Kidney epithelial cell (primary cell): ENCODE results near the gene SPATA24. TPM values are rescaled to one million over a fixed set of nuclear protein-coding genes. Genes with fewer than 3 reads are reported as not detected.

ENCODE experiments used
- DNase-seq: peaks from one replicate; pipeline ENCODE4 v3.0.0-alpha.2; 2010; ENCODE audit warnings: low read depth
- H3K27me3 ChIP-seq: 2 replicates; pipeline ENCODE4 v1.6.0; 2011; ENCODE audit warnings: low read length; ENCODE audit not compliant: control insufficient read depth, insufficient read depth
- H3K36me3 ChIP-seq: 2 replicates; pipeline ENCODE4 v1.5.1; 2011; ENCODE audit warnings: low read length; ENCODE audit not compliant: control insufficient read depth, insufficient read depth
- H3K4me3 ChIP-seq: 2 replicates; pipeline ENCODE4 v1.5.1; 2011; ENCODE audit warnings: low read depth, mild to moderate bottlenecking, control low read depth, low read length
- total RNA-seq: library from RNA; depleted of rRNA; stranded (reverse); fragments of >200 nt; gene quantifications from 2 replicates; pipeline ENCODE4 v1.2.3, GENCODE V29; 2015
- TF ChIP-seq, protein P1 (sequence below): IDR thresholded peaks from 2 replicates; pipeline ENCODE4 v1.5.1; 2011; ENCODE audit warnings: mild to moderate bottlenecking, moderate library complexity, low read length, control low read depth, inconsistent platforms; ENCODE audit not compliant: insufficient read depth, poor library complexity, severe bottlenecking

The SPATA24 gene
- total RNA-seq, 1 donor from 2014 or later, result 7.7 TPM

DNA sequence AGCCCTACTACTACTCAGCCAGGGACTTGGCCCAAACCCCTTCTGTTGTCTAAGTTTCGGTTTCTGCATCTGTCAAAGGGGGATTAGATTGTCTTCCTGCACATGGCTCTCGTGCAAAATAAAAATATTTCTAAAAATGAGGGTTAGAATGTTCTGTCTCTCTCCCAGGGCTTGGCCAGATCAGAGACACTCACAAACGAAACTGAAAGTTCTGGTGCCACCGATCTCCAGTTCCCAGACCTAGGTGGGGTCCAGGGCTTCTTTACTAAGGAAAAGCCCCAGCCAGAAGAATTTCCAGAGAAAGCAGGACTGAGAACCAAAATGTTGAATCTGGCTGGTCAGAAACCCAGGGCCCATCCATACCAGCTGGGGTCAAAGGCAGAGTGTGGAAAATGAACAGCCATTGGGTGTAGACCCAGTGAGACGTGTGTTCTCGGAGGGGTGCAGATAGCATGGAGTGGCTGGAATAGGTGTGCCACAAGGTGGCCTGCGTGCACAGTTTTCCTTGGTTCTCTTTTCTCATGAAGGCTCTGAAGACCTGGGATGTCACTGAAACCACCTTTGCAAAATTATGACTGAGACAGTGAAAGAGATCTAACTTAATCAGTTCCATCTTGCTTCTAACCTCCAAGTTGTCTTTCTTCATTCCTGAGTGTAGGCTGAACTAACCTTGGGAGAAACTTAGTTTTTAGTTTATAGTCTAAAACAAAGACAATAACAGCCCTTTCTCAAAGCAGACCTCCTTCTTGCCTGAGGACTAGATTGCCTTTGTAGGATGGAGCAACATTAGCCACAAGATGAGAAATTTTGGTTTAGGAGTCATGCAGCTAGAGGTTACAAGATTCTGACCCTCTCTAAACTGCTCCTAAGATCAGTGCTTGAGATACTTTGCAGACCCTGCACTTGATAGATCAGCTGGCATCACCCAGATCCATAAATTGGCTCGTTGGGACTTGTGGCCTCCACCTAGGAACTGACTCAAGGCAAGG, 18.5 kb downstream of the SPATA24 start:
- Histone ChIP-seq H3K4me3 (no peak overlapping the region), H3K27me3 (no peaks in the 10 kb centered on the region), H3K36me3 (no peaks in the 10 kb centered on the region)
- TF ChIP-seq, protein P1, sequence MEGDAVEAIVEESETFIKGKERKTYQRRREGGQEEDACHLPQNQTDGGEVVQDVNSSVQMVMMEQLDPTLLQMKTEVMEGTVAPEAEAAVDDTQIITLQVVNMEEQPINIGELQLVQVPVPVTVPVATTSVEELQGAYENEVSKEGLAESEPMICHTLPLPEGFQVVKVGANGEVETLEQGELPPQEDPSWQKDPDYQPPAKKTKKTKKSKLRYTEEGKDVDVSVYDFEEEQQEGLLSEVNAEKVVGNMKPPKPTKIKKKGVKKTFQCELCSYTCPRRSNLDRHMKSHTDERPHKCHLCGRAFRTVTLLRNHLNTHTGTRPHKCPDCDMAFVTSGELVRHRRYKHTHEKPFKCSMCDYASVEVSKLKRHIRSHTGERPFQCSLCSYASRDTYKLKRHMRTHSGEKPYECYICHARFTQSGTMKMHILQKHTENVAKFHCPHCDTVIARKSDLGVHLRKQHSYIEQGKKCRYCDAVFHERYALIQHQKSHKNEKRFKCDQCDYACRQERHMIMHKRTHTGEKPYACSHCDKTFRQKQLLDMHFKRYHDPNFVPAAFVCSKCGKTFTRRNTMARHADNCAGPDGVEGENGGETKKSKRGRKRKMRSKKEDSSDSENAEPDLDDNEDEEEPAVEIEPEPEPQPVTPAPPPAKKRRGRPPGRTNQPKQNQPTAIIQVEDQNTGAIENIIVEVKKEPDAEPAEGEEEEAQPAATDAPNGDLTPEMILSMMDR, result no peak
- no peak for DNase-seq

DNA sequence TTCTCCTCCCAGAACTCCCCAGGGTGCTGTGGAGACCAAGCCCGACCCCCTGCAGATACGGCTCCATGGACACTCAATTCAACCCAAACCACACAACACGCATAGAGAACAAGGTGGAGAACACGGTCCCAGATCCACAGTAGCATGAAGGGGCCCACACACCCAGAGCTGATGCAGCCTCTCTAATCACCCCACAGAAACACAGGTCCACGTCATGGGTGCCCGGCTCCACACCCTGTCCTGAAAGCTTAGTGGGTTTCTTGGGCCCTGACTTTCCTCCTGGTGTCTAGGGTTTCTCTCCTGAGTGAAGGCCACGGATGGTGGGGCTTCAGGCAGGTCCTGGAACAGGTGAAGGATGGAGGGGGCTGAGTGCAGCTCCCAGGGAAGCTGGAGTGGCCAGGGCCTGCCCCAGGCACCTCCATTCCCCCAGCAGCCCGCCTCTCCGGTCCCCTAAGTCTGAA, 19.3 kb downstream of the SPATA24 start:
- H3K36me3 ChIP-seq, result no peaks in the 10 kb centered on the region
- H3K4me3 ChIP-seq, result no peak overlapping the region
- H3K27me3 ChIP-seq, result no peaks in the 10 kb centered on the region
- TF ChIP-seq, protein P1, result no peak
- DNase-seq, result no peak

DNA sequence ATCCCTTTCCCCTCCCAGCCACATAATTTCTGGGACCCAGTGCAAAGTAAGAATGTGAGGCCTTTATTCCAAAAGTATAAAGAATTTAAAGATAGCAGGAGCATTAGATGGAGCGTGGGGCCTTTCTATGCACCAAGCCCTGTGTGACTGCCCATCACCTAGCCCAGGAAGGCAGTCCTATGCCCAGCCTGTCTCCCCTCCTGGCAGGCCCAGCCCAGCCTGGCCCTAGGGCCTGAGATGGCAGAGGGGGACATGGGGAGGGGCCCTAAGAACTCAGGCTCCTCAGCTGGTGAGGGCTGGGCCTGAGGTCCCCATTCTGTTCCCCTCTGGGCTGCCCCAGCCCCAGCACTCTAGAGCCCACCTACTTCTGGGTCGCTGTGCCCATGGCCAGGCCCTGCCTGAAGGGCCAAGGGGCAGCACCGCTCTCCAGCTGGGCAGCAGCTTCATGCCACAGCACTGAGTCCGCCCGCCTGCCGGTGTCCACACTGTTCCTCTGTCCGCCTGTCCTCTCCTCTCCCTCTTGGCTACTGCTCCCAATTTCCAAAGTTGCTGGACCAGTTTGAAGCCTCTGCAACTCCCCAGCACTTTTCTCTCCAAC, 19.8 kb downstream of the SPATA24 start:
- TF ChIP-seq, protein P1, result no peak
- DNase-seq, result no peak
- Histone ChIP-seq H3K36me3 (no peaks in the 10 kb centered on the region), H3K27me3 (no peaks in the 10 kb centered on the region), H3K4me3 (no peak overlapping the region)

DNA sequence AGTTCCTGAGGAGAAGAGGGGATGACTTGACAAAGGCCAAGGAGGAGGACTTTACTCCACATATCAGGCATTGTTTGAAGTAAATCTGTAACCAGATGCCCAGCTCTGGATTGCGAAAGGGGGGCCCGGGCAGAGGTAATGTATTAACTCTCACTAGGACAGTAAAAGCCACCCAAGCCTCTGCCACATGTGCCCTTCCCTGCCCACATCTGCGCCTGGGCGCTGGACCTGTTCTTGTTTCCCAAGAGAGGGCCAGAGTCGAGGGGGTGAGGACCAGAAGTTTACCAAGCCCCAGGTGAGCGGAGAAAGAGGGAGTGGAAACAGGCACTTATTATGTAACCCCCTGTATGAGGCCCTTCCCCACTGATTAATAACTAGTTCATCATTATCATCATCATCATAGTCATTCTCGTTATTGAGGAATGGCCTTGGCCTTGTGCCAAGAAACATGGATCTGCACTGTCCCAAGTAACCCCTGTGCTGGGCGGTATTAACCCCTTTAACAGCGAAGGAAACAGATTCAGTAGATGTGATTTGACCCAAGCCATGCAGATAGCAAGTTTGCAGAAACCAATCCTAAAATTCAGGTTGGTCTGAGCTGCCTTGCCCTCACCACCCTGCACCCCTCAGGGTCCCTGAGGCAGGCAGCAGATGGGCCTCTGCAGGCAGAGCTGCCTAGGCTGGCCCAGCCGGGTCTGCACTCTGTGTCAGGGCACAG, 20.5 kb downstream of the SPATA24 start, which contains the start of gene SLC23A1:
SLC23A1 (minus strand) TSS at position 23 of the 718 bp plus-strand sequence. CDS start 44 bp downstream, outside the sequence.
- Histone ChIP-seq H3K4me3 (no peak within 1 kb of the TSS), H3K36me3 (no peaks in the 10 kb centered on the region), H3K27me3 (no peaks in the 10 kb centered on the region)
- DNase-seq, result no peak
- TF ChIP-seq, protein P1, result no peak

DNA sequence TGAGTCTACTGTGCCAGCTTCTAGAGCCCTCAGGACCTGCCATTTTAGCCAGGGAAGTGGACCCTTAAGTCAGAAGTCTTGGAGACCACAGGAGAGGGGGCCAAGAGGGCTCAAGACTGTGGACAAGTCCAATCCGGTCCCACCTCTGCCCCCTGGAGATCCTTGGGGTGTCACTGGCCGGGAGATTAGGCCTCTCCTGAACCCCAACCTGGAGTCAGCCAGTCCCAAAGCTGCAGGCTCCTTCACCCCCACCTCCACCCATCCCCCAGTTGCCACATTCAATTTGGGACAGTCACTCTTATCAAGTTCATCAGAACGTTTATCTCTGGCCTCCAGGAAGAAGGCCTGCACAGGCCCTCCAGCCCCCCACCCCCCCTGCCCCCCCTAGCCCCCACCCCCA, 21.1 kb downstream of the SPATA24 start:
- Histone ChIP-seq H3K4me3 (no peak overlapping the region), H3K27me3 (no peaks in the 10 kb centered on the region), H3K36me3 (no peaks in the 10 kb centered on the region)
- TF ChIP-seq, protein P1, result no peak
- DNase-seq, result no peak
